Thyroid gland (tissue), 4 donors: Measurements from ENCODE around the gene TMEM222. TPM values are rescaled to one million over a fixed set of nuclear protein-coding genes. Genes with fewer than 3 reads are reported as not detected.
A peak's percentile ranks its signal among the peaks of the same experiment; 100 is the strongest.

Experiments used
- DNase-seq, 2 donors: peaks; one replicate each; pipeline ENCODE4 v3.0.0-alpha.2; 2019
- H3K27ac ChIP-seq, 3 donors: fragments of 200-600 bp; sonication (generic); 1 replicate in 2 of 3; 2 replicates in 1 of 3; pipeline ENCODE4 v1.5.1; 2016 to 2019; ENCODE audit warnings: mild to moderate bottlenecking in 1 of 3, moderate library complexity in 1 of 3
- H3K27me3 ChIP-seq: fragments of 200-600 bp; sonication (generic); one replicate; pipeline ENCODE4 v1.5.1; 2019
- H3K36me3 ChIP-seq, 2 donors: fragments of 200-600 bp; sonication (generic); one replicate each; pipeline ENCODE4 v1.5.1; 2016 to 2019
- H3K4me1 ChIP-seq, 2 donors: fragments of 200-600 bp; sonication (generic); one replicate each; pipeline ENCODE4 v1.5.1; 2017 to 2019
- H3K4me3 ChIP-seq, 3 donors: fragments of 200-600 bp; sonication (generic); replicated peaks in 1 of 3; 1 replicate in 2 of 3; 2 replicates in 1 of 3; pipeline ENCODE4 v1.5.1; 2016; ENCODE audit warnings: mild to moderate bottlenecking in 1 of 3
- H3K9me3 ChIP-seq: fragments of 200-600 bp; sonication (generic); one replicate; pipeline ENCODE4 v1.5.1; 2017
- CTCF ChIP-seq, 6 experiments: fragments of 200-600 bp in 3 of 6; fragments of 450-650 bp in 3 of 6; sonication (generic) in 3 of 6; IDR thresholded peaks; one replicate each; pipeline ENCODE4 v1.5.1; 2016 to 2019; ENCODE audit warnings: antibody characterized with exemption in 6 of 6, mild to moderate bottlenecking in 2 of 6, inconsistent platforms in 1 of 6, moderate library complexity in 1 of 6
- POLR2A ChIP-seq, 2 donors: fragments of 450-650 bp; IDR thresholded peaks; one replicate each; pipeline ENCODE4 v1.6.1; 2017; ENCODE audit warnings: antibody characterized with exemption in 2 of 2, mild to moderate bottlenecking in 2 of 2, moderate library complexity in 1 of 2
- WGBS, 2 donors: methylation state at CpG; one replicate each; pipeline ENCODE4 v1.1.5; 2017; 5-methylcytosine and 5-hydroxymethylcytosine counted together
- intact Hi-C: fragments of 100-400 bp; cut with DNase I; formaldehyde crosslinking; loops from one replicate; pipeline ENCODE4 v1.15.1; 2023
- total RNA-seq, 4 donors: library from RNA; depleted of rRNA; stranded (reverse); fragments of >200 nt; gene quantifications; one replicate each; pipeline ENCODE4 v1.2.3, GENCODE V29; 2016

Gene TMEM222
- total RNA-seq, 4 donors from 2014 or later: 22.7 to 46.0 (median 30.9) TPM

- Histone ChIP-seq H3K4me3 (no peak overlapping the region), H3K27ac (no peak overlapping the region), H3K36me3 (peaks cover 12 to 20% of the 10 kb centered on the region in 2 donors), H3K4me1 (peaks cover 19 to 29% of the 10 kb centered on the region in 2 donors), H3K9me3 (no peaks in the 10 kb centered on the region), H3K27me3 (no peaks in the 10 kb centered on the region)
- WGBS, 2 donors: 89 to 100% methylated on average over 3 of the region's 3 CpGs
- TF ChIP-seq CTCF (IDR thresholded peaks at IDR 0.05) (no peak), POLR2A (IDR thresholded peaks at IDR 0.05) (no peak)
- DNase-seq: no peak
- intact Hi-C loops: no loop called here
Observed at GRCh38 chr1:27353629-27354028, 31.7 kb downstream of the TMEM222 start.

GRCh38 chr1:27355683-27356082 is 33.7 kb downstream of the TMEM222 start:
- Histone ChIP-seq H3K9me3 (no peaks in the 10 kb centered on the region), H3K4me3 (no peak overlapping the region), H3K4me1 (peaks cover 5 to 10% of the 10 kb centered on the region in 2 donors), H3K36me3 (peaks cover 12 to 22% of the 10 kb centered on the region in 2 donors), H3K27ac (no peak overlapping the region), H3K27me3 (no peaks in the 10 kb centered on the region)
- DNase-seq: no peak
- WGBS, 2 donors: 90 to 96% methylated on average over 5 of the region's 5 CpGs
- intact Hi-C loops: loop anchor here (5.0 kb wide), 1 partner anchor 37 kb away; the partner anchor contains the start of gene GPR3
- TF ChIP-seq CTCF (IDR thresholded peaks at IDR 0.05): no peak
- TF ChIP-seq POLR2A (IDR thresholded peaks at IDR 0.05): no peak

GRCh38 chr1:27356277-27356618 is 34.3 kb downstream of the TMEM222 start:
- Histone ChIP-seq H3K9me3 (no peaks in the 10 kb centered on the region), H3K36me3 (peaks cover 16 to 27% of the 10 kb centered on the region in 2 donors), H3K27me3 (no peaks in the 10 kb centered on the region), H3K4me1 (peaks cover 0 to 4% of the 10 kb centered on the region in 2 donors), H3K4me3 (no peak overlapping the region), H3K27ac (no peak overlapping the region)
- intact Hi-C loops: loop anchor here (5.0 kb wide), 1 partner anchor 36 kb away; the partner anchor contains the start of gene GPR3
- no peak for DNase-seq
- TF ChIP-seq CTCF (IDR thresholded peaks at IDR 0.05): no peak
- TF ChIP-seq POLR2A (IDR thresholded peaks at IDR 0.05): no peak
- 89 to 97% methylated on average over 10 to 11 of the region's 13 CpGs for WGBS, 2 donors

- Histone ChIP-seq H3K9me3 (no peaks in the 10 kb centered on the region), H3K27ac (no peak overlapping the region), H3K4me3 (no peak overlapping the region), H3K4me1 (no peaks in the 10 kb centered on the region), H3K36me3 (peaks cover 18 to 32% of the 10 kb centered on the region in 2 donors), H3K27me3 (no peaks in the 10 kb centered on the region)
- TF ChIP-seq POLR2A (IDR thresholded peaks at IDR 0.05): no peak
- no peak for TF ChIP-seq CTCF (IDR thresholded peaks at IDR 0.05)
- 76 to 77% methylated on average over 21 to 25 of the region's 37 CpGs for WGBS, 2 donors
- DNase-seq: no peak
- intact Hi-C loops: loop anchor here (5.0 kb wide), 1 partner anchor 36 kb away; the partner anchor contains the start of gene GPR3
Observed at GRCh38 chr1:27356619-27357280, 34.8 kb downstream of the TMEM222 start.

GRCh38 chr1:27357281-27358037 is 35.5 kb downstream of the TMEM222 start:
- Histone ChIP-seq H3K36me3 (peaks cover 24 to 39% of the 10 kb centered on the region in 2 donors), H3K27ac (no peak overlapping the region), H3K9me3 (no peaks in the 10 kb centered on the region), H3K4me3 (no peak overlapping the region), H3K4me1 (no peaks in the 10 kb centered on the region), H3K27me3 (no peaks in the 10 kb centered on the region)
- WGBS, 2 donors: 43 to 51% methylated on average over 17 to 22 of the region's 40 CpGs
- peak; percentile 69 to 71 for DNase-seq
- TF ChIP-seq POLR2A (IDR thresholded peaks at IDR 0.05): no peak
- peak; percentile 88 to 100 (median 94) for TF ChIP-seq CTCF (IDR thresholded peaks at IDR 0.05)
- intact Hi-C loops: loop anchor here (5.0 kb wide), 1 partner anchor 35 kb away; the partner anchor contains the start of gene GPR3
